ENCODE results near the gene MPPED1. TPM values are rescaled to one million over a fixed set of nuclear protein-coding genes. Genes with fewer than 3 reads are reported as not detected.

The MPPED1 gene
- polyA plus RNA-seq, 1 of the 3 experiments (the other 2 are of a cell fraction) = 0.03 TPM

DNA sequence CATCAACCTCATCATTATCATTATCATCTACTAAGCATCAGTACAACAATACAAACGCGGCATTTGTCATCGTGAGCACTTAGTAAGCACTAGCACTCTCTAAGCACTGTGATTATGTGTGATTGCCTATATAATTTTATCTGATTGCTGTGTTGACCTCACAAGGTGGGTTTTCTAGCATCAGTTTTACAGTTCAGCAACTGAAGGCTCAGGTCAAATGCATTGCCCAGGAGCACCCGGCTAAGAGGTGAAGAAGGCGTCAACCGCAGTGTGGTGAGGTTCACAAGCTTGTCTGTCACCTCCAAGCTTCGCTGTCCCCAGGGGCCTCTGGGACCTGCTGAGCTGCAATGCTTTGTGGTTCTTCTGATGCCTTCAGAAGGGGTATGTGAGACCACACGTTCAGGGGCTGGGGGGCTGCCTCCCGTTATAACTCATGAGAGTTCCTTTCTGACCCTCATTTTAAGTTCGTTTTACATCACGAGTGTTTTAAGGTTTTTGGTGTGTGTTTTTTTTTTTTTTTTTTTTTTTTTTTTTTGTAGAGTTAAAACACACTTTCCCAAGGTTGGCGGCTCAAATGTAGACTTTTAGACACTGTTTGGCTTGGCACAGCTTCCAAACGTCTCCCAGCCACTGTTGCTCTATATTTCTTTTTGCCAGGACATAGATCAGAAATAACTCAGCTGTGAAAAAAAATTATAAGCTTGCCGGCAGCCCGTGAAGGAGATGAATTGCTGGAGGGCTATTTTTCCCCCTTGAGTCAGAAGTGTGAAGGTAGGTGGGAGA is 34.9 kb upstream of the MPPED1 start:
- H3K4me2 ChIP-seq = no peak overlapping the region
- no peak overlapping the region for H3K9ac ChIP-seq
- H3F3A ChIP-seq (replicated peaks; ENCODE audit: insufficient read depth) = no peaks in the 10 kb centered on the region
- H2AFZ ChIP-seq (ENCODE audit: low read depth) = no peak overlapping the region
- H3K4me3 ChIP-seq (ENCODE audit: low read depth in 2 of 2, low read length in 1 of 2) = no peak overlapping the region
- no peak overlapping the region for H3K27ac ChIP-seq (ENCODE audit: low read depth in 2 of 2, low read length in 1 of 2)
- no peak for DNase-seq
- H3K9me3 ChIP-seq = no peaks in the 10 kb centered on the region
- no peaks in the 10 kb centered on the region for H3K27me3 ChIP-seq (ENCODE audit: insufficient read depth)
- TF ChIP-seq RAD21 (IDR thresholded peaks at IDR 0.05; ENCODE audit: low read length) = no peak
- no peak for TF ChIP-seq EZH2phosphoT487 (IDR thresholded peaks at IDR 0.05; ENCODE audit: borderline replicate concordance, low read depth)
- WGBS (ENCODE audit: low lambda C conversion rate) = 55% methylated on average over 11 of the region's 15 CpGs
- no peaks in the 10 kb centered on the region for H3K4me1 ChIP-seq (ENCODE audit: control insufficient read depth in 1 of 2, insufficient read depth in 2 of 2, low read depth in 1 of 2, low read length in 1 of 2)
- CTCF ChIA-PET = no interaction called here
- H3K36me3 ChIP-seq (replicated peaks in 1 of 2; ENCODE audit: control insufficient read depth in 1 of 2, insufficient read depth in 2 of 2, low read length in 1 of 2) = no peaks in the 10 kb centered on the region
- POLR2A ChIA-PET = no interaction called here
- H3K9me2 ChIP-seq = no peaks in the 10 kb centered on the region
- no peaks in the 10 kb centered on the region for H3K79me2 ChIP-seq (ENCODE audit: insufficient read depth)
- no peaks in the 10 kb centered on the region for H4K20me1 ChIP-seq (ENCODE audit: insufficient read depth)

DNA sequence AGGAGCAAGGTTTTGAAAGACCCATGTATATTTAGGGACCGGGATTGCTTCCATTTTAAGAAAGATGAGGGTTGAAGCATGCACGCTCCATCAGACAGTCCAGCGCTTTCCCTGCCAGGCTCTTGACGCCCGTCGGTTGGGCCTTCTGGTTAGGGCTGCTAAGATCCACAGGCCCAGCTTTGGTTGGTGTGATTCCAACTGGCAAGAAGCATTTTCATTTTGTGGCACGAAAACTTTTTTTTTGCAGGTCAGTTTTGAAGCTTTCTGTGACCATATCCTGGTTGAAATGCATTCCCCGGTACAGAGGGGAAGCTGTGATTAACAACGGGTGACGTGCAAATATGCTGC is 34.3 kb upstream of the MPPED1 start:
- no peaks in the 10 kb centered on the region for H3K79me2 ChIP-seq (ENCODE audit: insufficient read depth)
- no peaks in the 10 kb centered on the region for H3K4me1 ChIP-seq (ENCODE audit: control insufficient read depth in 1 of 2, insufficient read depth in 2 of 2, low read depth in 1 of 2, low read length in 1 of 2)
- no peak overlapping the region for H3K27ac ChIP-seq (ENCODE audit: low read depth in 2 of 2, low read length in 1 of 2)
- no peaks in the 10 kb centered on the region for H3K27me3 ChIP-seq (ENCODE audit: insufficient read depth)
- no peaks in the 10 kb centered on the region for H3K9me3 ChIP-seq
- no peak for DNase-seq
- no peak overlapping the region for H3K9ac ChIP-seq
- H3K9me2 ChIP-seq = no peaks in the 10 kb centered on the region
- no peak overlapping the region for H2AFZ ChIP-seq (ENCODE audit: low read depth)
- ChIA-PET CTCF (interaction anchor here (1.2 to 1.9 kb wide), 3 partner anchors 13 to 107 kb away, joined by 3 to 6 read pairs (median 4); no protein-coding TSS in a partner anchor), POLR2A (no interaction called here)
- H3K4me3 ChIP-seq (ENCODE audit: low read depth in 2 of 2, low read length in 1 of 2) = no peak overlapping the region
- no peak overlapping the region for H3K4me2 ChIP-seq
- H3F3A ChIP-seq (replicated peaks; ENCODE audit: insufficient read depth) = no peaks in the 10 kb centered on the region
- H3K36me3 ChIP-seq (replicated peaks in 1 of 2; ENCODE audit: control insufficient read depth in 1 of 2, insufficient read depth in 2 of 2, low read length in 1 of 2) = no peaks in the 10 kb centered on the region
- H4K20me1 ChIP-seq (ENCODE audit: insufficient read depth) = no peaks in the 10 kb centered on the region
- 82% methylated on average over 6 of the region's 10 CpGs for WGBS (ENCODE audit: low lambda C conversion rate)
- no peak for TF ChIP-seq RCOR1 (IDR thresholded peaks at IDR 0.05; ENCODE audit: low read length)
- TF ChIP-seq NRF1 (IDR thresholded peaks at IDR 0.05; ENCODE audit: low read depth, low read length) = no peak
- no peak for TF ChIP-seq NFIC (IDR thresholded peaks at IDR 0.05; ENCODE audit: borderline replicate concordance)

GRCh38 chr22:43377896-43378704 is 33.7 kb upstream of the MPPED1 start:
- Histone ChIP-seq H3K27me3 (ENCODE audit: insufficient read depth) (no peaks in the 10 kb centered on the region), H3K9me3 (no peaks in the 10 kb centered on the region), H4K20me1 (ENCODE audit: insufficient read depth) (no peaks in the 10 kb centered on the region), H2AFZ (ENCODE audit: low read depth) (no peak overlapping the region), H3K36me3 (replicated peaks in 1 of 2; ENCODE audit: control insufficient read depth in 1 of 2, insufficient read depth in 2 of 2, low read length in 1 of 2) (no peaks in the 10 kb centered on the region), H3F3A (replicated peaks; ENCODE audit: insufficient read depth) (no peaks in the 10 kb centered on the region), H3K9me2 (no peaks in the 10 kb centered on the region), H3K4me2 (no peak overlapping the region), H3K27ac (ENCODE audit: low read depth in 2 of 2, low read length in 1 of 2) (no peak overlapping the region), H3K4me3 (ENCODE audit: low read depth in 2 of 2, low read length in 1 of 2) (no peak overlapping the region), H3K9ac (no peak overlapping the region), H3K4me1 (ENCODE audit: control insufficient read depth in 1 of 2, insufficient read depth in 2 of 2, low read depth in 1 of 2, low read length in 1 of 2) (no peaks in the 10 kb centered on the region), H3K79me2 (ENCODE audit: insufficient read depth) (no peaks in the 10 kb centered on the region)
- ChIA-PET POLR2A (no interaction called here), CTCF (interaction anchor here (1.2 to 2.2 kb wide), 4 partner anchors 13 to 419 kb away, joined by 3 to 6 read pairs (median 4); no protein-coding TSS in a partner anchor)
- 57% methylated on average over 8 of the region's 8 CpGs for WGBS (ENCODE audit: low lambda C conversion rate)
- DNase-seq = no peak
- TF ChIP-seq, protein P1, sequence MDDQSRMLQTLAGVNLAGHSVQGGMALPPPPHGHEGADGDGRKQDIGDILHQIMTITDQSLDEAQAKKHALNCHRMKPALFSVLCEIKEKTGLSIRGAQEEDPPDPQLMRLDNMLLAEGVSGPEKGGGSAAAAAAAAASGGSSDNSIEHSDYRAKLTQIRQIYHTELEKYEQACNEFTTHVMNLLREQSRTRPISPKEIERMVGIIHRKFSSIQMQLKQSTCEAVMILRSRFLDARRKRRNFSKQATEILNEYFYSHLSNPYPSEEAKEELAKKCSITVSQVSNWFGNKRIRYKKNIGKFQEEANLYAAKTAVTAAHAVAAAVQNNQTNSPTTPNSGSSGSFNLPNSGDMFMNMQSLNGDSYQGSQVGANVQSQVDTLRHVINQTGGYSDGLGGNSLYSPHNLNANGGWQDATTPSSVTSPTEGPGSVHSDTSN (IDR thresholded peaks at IDR 0.05) = no peak
- no peak for TF ChIP-seq FOSL2 (IDR thresholded peaks at IDR 0.05; ENCODE audit: borderline replicate concordance, low read depth)
- no peak for TF ChIP-seq CTCF (IDR thresholded peaks at IDR 0.05)
- TF ChIP-seq, protein P2, sequence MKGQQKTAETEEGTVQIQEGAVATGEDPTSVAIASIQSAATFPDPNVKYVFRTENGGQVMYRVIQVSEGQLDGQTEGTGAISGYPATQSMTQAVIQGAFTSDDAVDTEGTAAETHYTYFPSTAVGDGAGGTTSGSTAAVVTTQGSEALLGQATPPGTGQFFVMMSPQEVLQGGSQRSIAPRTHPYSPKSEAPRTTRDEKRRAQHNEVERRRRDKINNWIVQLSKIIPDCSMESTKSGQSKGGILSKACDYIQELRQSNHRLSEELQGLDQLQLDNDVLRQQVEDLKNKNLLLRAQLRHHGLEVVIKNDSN (IDR thresholded peaks at IDR 0.05; ENCODE audit: borderline replicate concordance, low read depth) = no peak
- TF ChIP-seq NRF1 (IDR thresholded peaks at IDR 0.05; ENCODE audit: low read depth, low read length) = no peak
- TF ChIP-seq MXI1 (IDR thresholded peaks at IDR 0.05; ENCODE audit: low read depth, low read length) = no peak
- TF ChIP-seq TAF1 (IDR thresholded peaks at IDR 0.05; ENCODE audit: borderline replicate concordance, low read depth, low read length) = no peak
